ENCODE results near the gene NFYC.

The NFYC gene

GRCh38 chr1:40673452-40673851 lies 18.1 kb upstream of the NFYC start:
- no peak overlapping the region for H3K4me3 ChIP-seq (ENCODE audit: low read depth, low read length)
- TF ChIP-seq CTCF (IDR thresholded peaks at IDR 0.05; ENCODE audit: insufficient read depth, low read length, missing control alignments) = no peak
- ChIA-PET CTCF (interaction anchor here (0.6 to 1.6 kb wide), 2 partner anchors 42 to 933 kb away, joined by 3 to 5 read pairs; no protein-coding TSS in a partner anchor), POLR2A (no interaction called here)
- DNase-seq (ENCODE audit: low read depth, low spot score) = no peak

GRCh38 chr1:40676501-40676900 lies 15.0 kb upstream of the NFYC start:
- no peak for TF ChIP-seq CTCF (IDR thresholded peaks at IDR 0.05; ENCODE audit: insufficient read depth, low read length, missing control alignments)
- no peak overlapping the region for H3K4me3 ChIP-seq (ENCODE audit: low read depth, low read length)
- ChIA-PET CTCF (no interaction called here), POLR2A (interaction anchor here (0.7 kb wide), 1 partner anchor 9 kb away, joined by 3 read pairs; no protein-coding TSS in a partner anchor)
- DNase-seq (ENCODE audit: low read depth, low spot score) = no peak

GRCh38 chr1:40679165-40679953 lies 12.1 kb upstream of the NFYC start:
- DNase-seq (ENCODE audit: low read depth, low spot score) = no peak
- no peak overlapping the region for H3K4me3 ChIP-seq (ENCODE audit: low read depth, low read length)
- ChIA-PET CTCF (interaction anchor here (0.6 to 7.7 kb wide), 5 partner anchors 9 to 50 kb away, joined by 3 to 59 read pairs (median 4); no protein-coding TSS in a partner anchor), POLR2A (interaction anchor here (1.4 kb wide), 1 partner anchor 13 kb away, joined by 4 read pairs; no protein-coding TSS in a partner anchor)
- TF ChIP-seq CTCF (IDR thresholded peaks at IDR 0.05; ENCODE audit: insufficient read depth, low read length, missing control alignments) = no peak

GRCh38 chr1:40684669-40685068 lies 6.8 kb upstream of the NFYC start:
- DNase-seq (ENCODE audit: low read depth, low spot score) = no peak
- POLR2A ChIA-PET = interaction anchor here (0.7 kb wide), 1 partner anchor 38 kb away, joined by 4 read pairs; no protein-coding TSS in a partner anchor
- H3K4me3 ChIP-seq (ENCODE audit: low read depth, low read length) = no peak overlapping the region
- no peak for TF ChIP-seq CTCF (IDR thresholded peaks at IDR 0.05; ENCODE audit: insufficient read depth, low read length, missing control alignments)
- CTCF ChIA-PET = interaction anchor here (7.7 kb wide), 1 partner anchor 15 kb away, joined by 59 read pairs; no protein-coding TSS in a partner anchor

- POLR2A ChIA-PET = no interaction called here
- no peak overlapping the region for H3K4me3 ChIP-seq (ENCODE audit: low read depth, low read length)
- CTCF ChIA-PET = interaction anchor here (1.0 to 1.4 kb wide), 2 partner anchors 15 to 18 kb away, joined by 4 to 6 read pairs; no protein-coding TSS in a partner anchor
- DNase-seq (ENCODE audit: low read depth, low spot score) = no peak
- TF ChIP-seq CTCF (IDR thresholded peaks at IDR 0.05; ENCODE audit: insufficient read depth, low read length, missing control alignments) = no peak
Measured at GRCh38 chr1:40687059-40687458, 4.4 kb upstream of the NFYC start.

GRCh38 chr1:40687661-40688060 lies 3.8 kb upstream of the NFYC start:
- POLR2A ChIA-PET = no interaction called here
- no peak overlapping the region for H3K4me3 ChIP-seq (ENCODE audit: low read depth, low read length)
- TF ChIP-seq CTCF (IDR thresholded peaks at IDR 0.05; ENCODE audit: insufficient read depth, low read length, missing control alignments) = no peak
- CTCF ChIA-PET = interaction anchor here (1.0 to 1.4 kb wide), 2 partner anchors 14 to 18 kb away, joined by 4 to 6 read pairs; no protein-coding TSS in a partner anchor
- DNase-seq (ENCODE audit: low read depth, low spot score) = no peak
